ENCODE data around the gene TRIOBP.
"Not testable (repeated sequence)": the region's sequence is repeated elsewhere in the genome, so short reads cannot be mapped to it uniquely, and the experiment has no call there.

The TRIOBP gene

GRCh38 chr22:37696657-37697537 lies at the start of gene TRIOBP:
Gene TRIOBP (plus strand): TSS chr22:37697048. CDS start chr22:37701366, 4,318 bp downstream.
- TF ChIP-seq CTCF (IDR thresholded peaks at IDR 0.05; ENCODE audit: low read depth, low read length) = peak; percentile 50
- peak; percentile 79 for DNase-seq (ENCODE audit: extremely low read depth, low read depth)

- TF ChIP-seq CTCF (IDR thresholded peaks at IDR 0.05; ENCODE audit: low read depth, low read length) = no peak
- no peak for DNase-seq (ENCODE audit: extremely low read depth, low read depth)
Measured at GRCh38 chr22:37647317-37647716, 49.5 kb upstream of the TRIOBP start.

- DNase-seq (ENCODE audit: extremely low read depth, low read depth) = no peak
- TF ChIP-seq CTCF (IDR thresholded peaks at IDR 0.05; ENCODE audit: low read depth, low read length) = no peak
Measured at GRCh38 chr22:37647928-37648327, 48.9 kb upstream of the TRIOBP start.

GRCh38 chr22:37650463-37651136 lies 46.2 kb upstream of the TRIOBP start:
- DNase-seq (ENCODE audit: extremely low read depth, low read depth) = no peak
- TF ChIP-seq CTCF (IDR thresholded peaks at IDR 0.05; ENCODE audit: low read depth, low read length) = no peak

GRCh38 chr22:37654563-37655251 lies 42.1 kb upstream of the TRIOBP start:
- TF ChIP-seq CTCF (IDR thresholded peaks at IDR 0.05; ENCODE audit: low read depth, low read length) = no peak
- DNase-seq (ENCODE audit: extremely low read depth, low read depth) = no peak

- TF ChIP-seq CTCF (IDR thresholded peaks at IDR 0.05; ENCODE audit: low read depth, low read length) = no peak
Measured at GRCh38 chr22:37655252-37655563, 41.6 kb upstream of the TRIOBP start.

GRCh38 chr22:37656583-37656982 lies 40.3 kb upstream of the TRIOBP start:
- DNase-seq (ENCODE audit: extremely low read depth, low read depth) = not testable (repeated sequence)

More at GRCh38 chr22:37655252-37655563, 41.6 kb upstream of the TRIOBP start:
- DNase-seq (ENCODE audit: extremely low read depth, low read depth) = no peak
